ENCODE data around the gene TBX22. TPM values are rescaled to one million over a fixed set of nuclear protein-coding genes. Genes with fewer than 3 reads are reported as not detected.
"Not testable (repeated sequence)": the region's sequence is repeated elsewhere in the genome, so short reads cannot be mapped to it uniquely, and the experiment has no call there.

The TBX22 gene
- total RNA-seq, 1 experiment from 2014 or later = not detected

GRCh38 chrX:80016182-80016581, 1.6 kb downstream of the TBX22 start:
- DNase-seq = no peak
- no TSS peak for BruUV-seq (replicated peaks)
- CTCF ChIA-PET = no interaction called here
- no peaks in the 10 kb centered on the region for H3K36me3 Mint-ChIP-seq (ENCODE audit: insufficient read depth, unreplicated experiment)
- H3K27me3 Mint-ChIP-seq (ENCODE audit: unreplicated experiment) = no peaks in the 10 kb centered on the region
- no peaks in the 10 kb centered on the region for H3K4me1 Mint-ChIP-seq (ENCODE audit: low read depth, unreplicated experiment)
- no peak for TF ChIP-seq CTCF (IDR thresholded peaks at IDR 0.05; ENCODE audit: unreplicated experiment)
- intact Hi-C loops (cut with micrococcal nuclease; ENCODE audit: unreplicated experiment) = no loop called here
- no peak overlapping the region for H3K4me3 Mint-ChIP-seq (ENCODE audit: low read depth, unreplicated experiment)
- no peak overlapping the region for H3K27ac Mint-ChIP-seq (ENCODE audit: unreplicated experiment)
- peaks cover 8% of the 10 kb centered on the region for H3K9me3 Mint-ChIP-seq (ENCODE audit: low read depth, unreplicated experiment)

- Mint-ChIP-seq H3K4me1 (ENCODE audit: low read depth, unreplicated experiment) (no peaks in the 10 kb centered on the region), H3K36me3 (ENCODE audit: insufficient read depth, unreplicated experiment) (no peaks in the 10 kb centered on the region), H3K4me3 (ENCODE audit: low read depth, unreplicated experiment) (no peak overlapping the region), H3K27ac (ENCODE audit: unreplicated experiment) (no peak overlapping the region), H3K9me3 (ENCODE audit: low read depth, unreplicated experiment) (peaks cover 5% of the 10 kb centered on the region), H3K27me3 (ENCODE audit: unreplicated experiment) (no peaks in the 10 kb centered on the region)
- no peak for TF ChIP-seq CTCF (IDR thresholded peaks at IDR 0.05; ENCODE audit: unreplicated experiment)
- intact Hi-C loops (cut with micrococcal nuclease; ENCODE audit: unreplicated experiment) = no loop called here
- DNase-seq = no peak
- CTCF ChIA-PET = no interaction called here
- BruUV-seq (replicated peaks) = no TSS peak
These were observed 7.1 kb downstream of the TBX22 start for GRCh38 chrX:80021621-80022020.

GRCh38 chrX:80022363-80023031, 7.9 kb downstream of the TBX22 start:
- BruUV-seq (replicated peaks) = no TSS peak
- peaks cover 5% of the 10 kb centered on the region for H3K9me3 Mint-ChIP-seq (ENCODE audit: low read depth, unreplicated experiment)
- no peak overlapping the region for H3K27ac Mint-ChIP-seq (ENCODE audit: unreplicated experiment)
- DNase-seq = no peak
- H3K36me3 Mint-ChIP-seq (ENCODE audit: insufficient read depth, unreplicated experiment) = no peaks in the 10 kb centered on the region
- no peak for TF ChIP-seq CTCF (IDR thresholded peaks at IDR 0.05; ENCODE audit: unreplicated experiment)
- CTCF ChIA-PET = no interaction called here
- no peaks in the 10 kb centered on the region for H3K27me3 Mint-ChIP-seq (ENCODE audit: unreplicated experiment)
- intact Hi-C loops (cut with micrococcal nuclease; ENCODE audit: unreplicated experiment) = no loop called here
- H3K4me3 Mint-ChIP-seq (ENCODE audit: low read depth, unreplicated experiment) = no peak overlapping the region
- H3K4me1 Mint-ChIP-seq (ENCODE audit: low read depth, unreplicated experiment) = no peaks in the 10 kb centered on the region

- Mint-ChIP-seq H3K27me3 (ENCODE audit: unreplicated experiment) (no peaks in the 10 kb centered on the region), H3K4me3 (ENCODE audit: low read depth, unreplicated experiment) (no peak overlapping the region), H3K9me3 (ENCODE audit: low read depth, unreplicated experiment) (peaks cover 5% of the 10 kb centered on the region), H3K4me1 (ENCODE audit: low read depth, unreplicated experiment) (no peaks in the 10 kb centered on the region), H3K36me3 (ENCODE audit: insufficient read depth, unreplicated experiment) (no peaks in the 10 kb centered on the region), H3K27ac (ENCODE audit: unreplicated experiment) (no peak overlapping the region)
- intact Hi-C loops (cut with micrococcal nuclease; ENCODE audit: unreplicated experiment) = no loop called here
- no TSS peak for BruUV-seq (replicated peaks)
- no peak for DNase-seq
- TF ChIP-seq CTCF (IDR thresholded peaks at IDR 0.05; ENCODE audit: unreplicated experiment) = no peak
- CTCF ChIA-PET = no interaction called here
These were observed 11.6 kb downstream of the TBX22 start for GRCh38 chrX:80026116-80026515.

DNA sequence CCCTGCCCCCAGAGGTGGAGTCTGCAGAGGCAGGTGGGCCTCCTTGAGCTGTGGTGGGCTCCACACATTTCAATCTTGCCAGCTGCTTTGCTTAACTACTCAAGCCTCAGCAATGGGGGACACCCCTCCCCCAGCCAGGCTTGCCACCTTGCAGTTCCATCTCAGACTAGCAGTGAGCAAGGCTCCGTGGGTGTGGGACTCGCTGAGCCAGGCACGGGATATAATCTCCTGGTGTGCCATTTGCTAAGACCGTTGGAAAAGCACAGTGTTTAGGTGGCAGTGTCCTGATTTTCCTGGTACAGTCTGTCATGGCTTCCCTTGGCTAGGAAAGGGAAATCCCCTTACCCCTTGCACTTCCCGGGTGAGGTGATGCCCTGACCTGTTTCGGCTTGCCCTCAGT, 51.6 kb downstream of the TBX22 start:
- H3K27me3 Mint-ChIP-seq (ENCODE audit: unreplicated experiment); BruUV-seq (replicated peaks); H3K4me3 Mint-ChIP-seq (ENCODE audit: low read depth, unreplicated experiment); H3K27ac Mint-ChIP-seq (ENCODE audit: unreplicated experiment); CTCF ChIA-PET; H3K4me1 Mint-ChIP-seq (ENCODE audit: low read depth, unreplicated experiment); DNase-seq; H3K36me3 Mint-ChIP-seq (ENCODE audit: insufficient read depth, unreplicated experiment); intact Hi-C loops (cut with micrococcal nuclease; ENCODE audit: unreplicated experiment): not testable (repeated sequence)
- H3K9me3 Mint-ChIP-seq (ENCODE audit: low read depth, unreplicated experiment) = peaks cover 16% of the 10 kb centered on the region

DNA sequence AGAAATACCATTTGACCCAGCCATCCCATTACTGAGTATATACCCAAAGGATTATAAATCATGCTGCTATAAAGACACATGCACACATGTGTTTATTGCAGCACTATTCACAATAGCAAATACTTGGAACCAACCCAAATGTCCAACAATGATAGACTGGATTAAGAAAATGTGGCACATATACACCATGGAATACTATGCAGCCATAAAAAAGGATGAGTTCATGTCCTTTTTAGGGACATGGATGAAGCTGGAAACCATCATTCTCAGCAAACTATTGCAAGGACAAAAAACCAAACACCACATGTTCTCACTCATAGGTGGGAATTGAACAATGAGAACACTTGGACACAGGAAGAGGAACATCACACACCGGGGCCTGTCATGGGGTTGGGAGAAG, 61.1 kb downstream of the TBX22 start:
- CTCF ChIA-PET = not testable (repeated sequence)

More for the DNA sequence above, 61.1 kb downstream of the TBX22 start:
- H3K36me3 Mint-ChIP-seq (ENCODE audit: insufficient read depth, unreplicated experiment); BruUV-seq (replicated peaks); H3K4me1 Mint-ChIP-seq (ENCODE audit: low read depth, unreplicated experiment); H3K9me3 Mint-ChIP-seq (ENCODE audit: low read depth, unreplicated experiment); intact Hi-C loops (cut with micrococcal nuclease; ENCODE audit: unreplicated experiment); H3K4me3 Mint-ChIP-seq (ENCODE audit: low read depth, unreplicated experiment); H3K27ac Mint-ChIP-seq (ENCODE audit: unreplicated experiment); H3K27me3 Mint-ChIP-seq (ENCODE audit: unreplicated experiment); DNase-seq: not testable (repeated sequence)

All from Calu3 (cell line).